Measurements from ENCODE around the gene FOXD1.

The FOXD1 gene

GRCh38 chr5:73445665-73446630, 2.6 kb downstream of the FOXD1 start:
- POLR2A ChIA-PET: no interaction called here
- TF ChIP-seq FOXM1 (IDR thresholded peaks at IDR 0.05; ENCODE audit: borderline replicate concordance): no peak
- TF ChIP-seq ELF4 (IDR thresholded peaks at IDR 0.05): no peak
- no peak for TF ChIP-seq ARNT (IDR thresholded peaks at IDR 0.05)
- no peak for TF ChIP-seq CTBP1 (IDR thresholded peaks at IDR 0.05; ENCODE audit: borderline replicate concordance)
- TF ChIP-seq SP1 (IDR thresholded peaks at IDR 0.05): no peak
- TF ChIP-seq TARDBP (IDR thresholded peaks at IDR 0.05): no peak
- no peak for TF ChIP-seq ZNF384 (IDR thresholded peaks at IDR 0.05)
- TF ChIP-seq PKNOX1 (IDR thresholded peaks at IDR 0.05): no peak
- no peak for TF ChIP-seq SUZ12 (IDR thresholded peaks at IDR 0.05)
- no peak for TF ChIP-seq HDGF (IDR thresholded peaks at IDR 0.05; ENCODE audit: borderline replicate concordance)
- no peak for TF ChIP-seq LEF1 (IDR thresholded peaks at IDR 0.05; ENCODE audit: borderline replicate concordance)
- no peak for TF ChIP-seq FOXA1 (IDR thresholded peaks at IDR 0.05)
- no peak for TF ChIP-seq FOXK2 (IDR thresholded peaks at IDR 0.05)
- no peak for TF ChIP-seq BHLHE40 (IDR thresholded peaks at IDR 0.05; ENCODE audit: borderline replicate concordance)
- TF ChIP-seq L3MBTL2 (conservative IDR thresholded peaks at IDR 0.05): no peak
- no peak for TF ChIP-seq NFRKB (IDR thresholded peaks at IDR 0.05)
- DNase-seq (ENCODE audit: extremely low spot score): no peak
- CTCF ChIA-PET: interaction anchor here (1.3 kb wide), 1 partner anchor 9 kb away, joined by 4 read pairs; no protein-coding TSS in a partner anchor

GRCh38 chr5:73444499-73445438, 3.8 kb downstream of the FOXD1 start:
- POLR2A ChIA-PET: no interaction called here
- TF ChIP-seq SUZ12 (IDR thresholded peaks at IDR 0.05) (no peak), PKNOX1 (IDR thresholded peaks at IDR 0.05) (no peak), FOXA1 (IDR thresholded peaks at IDR 0.05) (no peak), ELF4 (IDR thresholded peaks at IDR 0.05) (no peak)
- DNase-seq (ENCODE audit: extremely low spot score): no peak
- CTCF ChIA-PET: interaction anchor here (1.3 kb wide), 1 partner anchor 10 kb away, joined by 4 read pairs; no protein-coding TSS in a partner anchor

GRCh38 chr5:73443829-73444498, 4.6 kb downstream of the FOXD1 start:
- ChIA-PET POLR2A (no interaction called here), CTCF (no interaction called here)
- no peak for DNase-seq (ENCODE audit: extremely low spot score)
- no peak for TF ChIP-seq TARDBP (IDR thresholded peaks at IDR 0.05)
- no peak for TF ChIP-seq FOXM1 (IDR thresholded peaks at IDR 0.05; ENCODE audit: borderline replicate concordance)
- no peak for TF ChIP-seq L3MBTL2 (conservative IDR thresholded peaks at IDR 0.05)
- TF ChIP-seq FOXK2 (IDR thresholded peaks at IDR 0.05): no peak
- no peak for TF ChIP-seq LEF1 (IDR thresholded peaks at IDR 0.05; ENCODE audit: borderline replicate concordance)
- no peak for TF ChIP-seq NFRKB (IDR thresholded peaks at IDR 0.05)
- no peak for TF ChIP-seq ELF4 (IDR thresholded peaks at IDR 0.05)
- TF ChIP-seq FOXA1 (IDR thresholded peaks at IDR 0.05): no peak
- TF ChIP-seq CTBP1 (IDR thresholded peaks at IDR 0.05; ENCODE audit: borderline replicate concordance): no peak
- no peak for TF ChIP-seq PKNOX1 (IDR thresholded peaks at IDR 0.05)
- TF ChIP-seq ZNF384 (IDR thresholded peaks at IDR 0.05): no peak

- no peak for TF ChIP-seq TARDBP (IDR thresholded peaks at IDR 0.05)
- peak; percentile 47 for TF ChIP-seq PKNOX1 (IDR thresholded peaks at IDR 0.05)
- ChIA-PET CTCF (no interaction called here), POLR2A (interaction anchor here (0.7 to 1.5 kb wide), 2 partner anchors 202 to 227 kb away, joined by 3 to 5 read pairs; no protein-coding TSS in a partner anchor)
- DNase-seq (ENCODE audit: extremely low spot score): no peak
Measured at GRCh38 chr5:73442996-73443627, 5.5 kb downstream of the FOXD1 start.

Data from HEK293T (cell line).